ENCODE results near the gene PCP4L1. TPM values are rescaled to one million over a fixed set of nuclear protein-coding genes. Genes with fewer than 3 reads are reported as not detected.

PCP4L1 gene
- total RNA-seq, 1 experiment from 2014 or later = 0.83 TPM

DNA sequence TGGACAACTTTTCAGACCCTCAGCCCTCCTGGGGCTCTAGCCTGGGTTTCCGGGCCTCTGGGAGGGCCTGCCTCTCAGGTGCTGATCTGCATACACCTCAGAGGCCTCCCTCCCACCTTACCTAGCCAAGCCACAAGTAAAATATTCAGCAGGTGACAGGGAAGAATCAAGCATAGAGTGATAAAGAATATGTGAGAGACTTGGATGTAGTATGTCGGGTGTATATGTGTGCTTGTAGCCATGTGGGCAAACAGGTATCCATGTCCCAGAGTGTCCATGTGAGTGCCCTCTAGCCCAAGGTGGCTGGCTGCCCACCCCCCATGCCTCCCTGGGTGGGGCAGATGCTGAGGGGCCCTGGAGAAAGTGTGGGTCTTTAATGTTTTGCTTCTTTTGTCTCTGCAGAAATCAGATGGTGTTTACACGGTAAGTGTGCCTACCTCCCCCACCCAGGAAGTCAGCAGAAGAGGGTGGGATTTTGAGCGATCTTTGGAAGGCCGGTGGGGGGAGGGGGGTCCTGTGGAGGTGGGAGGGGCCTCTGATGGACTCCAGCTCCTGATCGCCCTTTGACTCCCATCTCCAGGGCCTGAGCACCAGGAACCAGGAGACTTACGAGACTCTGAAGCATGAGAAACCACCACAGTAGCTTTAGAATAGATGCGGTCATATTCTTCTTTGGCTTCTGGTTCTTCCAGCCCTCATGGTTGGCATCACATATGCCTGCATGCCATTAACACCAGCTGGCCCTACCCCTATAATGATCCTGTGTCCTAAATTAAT, 40.1 kb upstream of the PCP4L1 start:
- Histone ChIP-seq H3K4ac (ENCODE audit: low read depth, low read length) (no peak overlapping the region), H2BK120ac (ENCODE audit: low read depth, low read length, poor library complexity, severe bottlenecking) (no peak overlapping the region), H2AK5ac (ENCODE audit: insufficient read length, low read length) (no peak overlapping the region), H3K9ac (ENCODE audit: extremely low read depth, insufficient read length, low read length) (no peak overlapping the region), H3K56ac (ENCODE audit: insufficient read length, low read depth, low read length) (no peak overlapping the region), H3K79me1 (ENCODE audit: insufficient read depth, low read depth, low read length, poor library complexity, severe bottlenecking) (no peaks in the 10 kb centered on the region), H4K5ac (ENCODE audit: insufficient read length, low read depth, low read length) (no peak overlapping the region), H3K23ac (ENCODE audit: insufficient read length, low read depth, low read length) (no peak overlapping the region), H4K91ac (ENCODE audit: insufficient read length, low read depth, low read length) (no peak overlapping the region), H4K8ac (replicated peaks; ENCODE audit: insufficient read length, low read depth, low read length) (no peak overlapping the region), H3K18ac (ENCODE audit: insufficient read length, low read depth, low read length) (no peak overlapping the region), H3T11ph (ENCODE audit: low read length) (no peak overlapping the region), H3K27me3 (ENCODE audit: insufficient read depth, low read length) (no peaks in the 10 kb centered on the region), H3K4me1 (ENCODE audit: insufficient read depth, low read length) (peaks cover 4% of the 10 kb centered on the region; the same call in 1 of the 2 replicates), H4K20me1 (ENCODE audit: control insufficient read depth, insufficient read depth, insufficient read length) (no peaks in the 10 kb centered on the region), H2BK12ac (ENCODE audit: insufficient read length, low read depth, low read length) (no peak overlapping the region), H2AFZ (ENCODE audit: low read length) (no peak overlapping the region), H2BK20ac (ENCODE audit: low read depth, low read length, poor library complexity, severe bottlenecking) (no peak overlapping the region), H3K14ac (ENCODE audit: insufficient read depth, low read length) (no peak overlapping the region), H3K4me2 (ENCODE audit: insufficient read depth, insufficient read length, low read length) (no peak overlapping the region), H3K9me3 (ENCODE audit: control insufficient read depth, low read depth, low read length) (no peaks in the 10 kb centered on the region), H3K27ac (ENCODE audit: insufficient read length, low read depth, low read length) (no peak overlapping the region), H3K23me2 (ENCODE audit: insufficient read length, low read depth, low read length, poor library complexity, severe bottlenecking) (no peaks in the 10 kb centered on the region), H2BK5ac (ENCODE audit: insufficient read length, low read length) (no peak overlapping the region), H3K79me2 (ENCODE audit: insufficient read depth, low read length) (no peaks in the 10 kb centered on the region), H2BK15ac (ENCODE audit: low read depth, low read length) (no peak overlapping the region)
- DNase-seq = no peak
- H3K36me3 Mint-ChIP-seq (ENCODE audit: insufficient read depth in 1 of 3, low read depth in 3 of 3) = peaks cover 3 to 17% (median 15%) of the 10 kb centered on the region in 3 experiments; a peak in 6 of 7 replicates
- H3K4me1 Mint-ChIP-seq = peaks cover 17 to 30% of the 10 kb centered on the region in 2 experiments
- WGBS (ENCODE audit: extremely low coverage, insufficient read length, low lambda C conversion rate) = no CpG with 5 or more reads among the region's 8 CpGs
- H3K27ac Mint-ChIP-seq = peak overlapping the region in 1 of 3 experiments; percentile 64; a peak in 3 of 7 replicates
- H3K4me3 Mint-ChIP-seq = no peak overlapping the region; a peak in 2 of 5 replicates
- no peaks in the 10 kb centered on the region for H3K27me3 Mint-ChIP-seq (ENCODE audit: low read depth)
- no peaks in the 10 kb centered on the region for H3K9me3 Mint-ChIP-seq
- TF ChIP-seq, protein P1, sequence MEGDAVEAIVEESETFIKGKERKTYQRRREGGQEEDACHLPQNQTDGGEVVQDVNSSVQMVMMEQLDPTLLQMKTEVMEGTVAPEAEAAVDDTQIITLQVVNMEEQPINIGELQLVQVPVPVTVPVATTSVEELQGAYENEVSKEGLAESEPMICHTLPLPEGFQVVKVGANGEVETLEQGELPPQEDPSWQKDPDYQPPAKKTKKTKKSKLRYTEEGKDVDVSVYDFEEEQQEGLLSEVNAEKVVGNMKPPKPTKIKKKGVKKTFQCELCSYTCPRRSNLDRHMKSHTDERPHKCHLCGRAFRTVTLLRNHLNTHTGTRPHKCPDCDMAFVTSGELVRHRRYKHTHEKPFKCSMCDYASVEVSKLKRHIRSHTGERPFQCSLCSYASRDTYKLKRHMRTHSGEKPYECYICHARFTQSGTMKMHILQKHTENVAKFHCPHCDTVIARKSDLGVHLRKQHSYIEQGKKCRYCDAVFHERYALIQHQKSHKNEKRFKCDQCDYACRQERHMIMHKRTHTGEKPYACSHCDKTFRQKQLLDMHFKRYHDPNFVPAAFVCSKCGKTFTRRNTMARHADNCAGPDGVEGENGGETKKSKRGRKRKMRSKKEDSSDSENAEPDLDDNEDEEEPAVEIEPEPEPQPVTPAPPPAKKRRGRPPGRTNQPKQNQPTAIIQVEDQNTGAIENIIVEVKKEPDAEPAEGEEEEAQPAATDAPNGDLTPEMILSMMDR (conservative IDR thresholded peaks at IDR 0.05) = no peak
